Upper lobe of left lung (tissue), 4 donors: ENCODE results near the gene MRPL33.

ENCODE experiments used
- EP300 ChIP-seq, 4 donors: sonication (generic); formaldehyde crosslinking; IDR thresholded peaks; one replicate each; pipeline ENCODE4 v1.5.1; 2017; ENCODE audit warnings: antibody characterized with exemption in 4 of 4, control low read depth in 2 of 4
- POLR2A ChIP-seq, 4 donors: fragments of 450-650 bp; IDR thresholded peaks; one replicate each; pipeline ENCODE4 v1.5.1; 2016 to 2017; ENCODE audit warnings: antibody characterized with exemption in 4 of 4, mild to moderate bottlenecking in 2 of 4
- TF ChIP-seq, protein P1 (sequence below), 6 experiments: fragments of 450-650 bp in 4 of 6; fragments of 200-600 bp in 2 of 6; sonication (generic) in 2 of 6; IDR thresholded peaks; one replicate each; pipeline ENCODE4 v1.5.1; 2016 to 2019; ENCODE audit warnings: antibody characterized with exemption in 6 of 6

DNA sequence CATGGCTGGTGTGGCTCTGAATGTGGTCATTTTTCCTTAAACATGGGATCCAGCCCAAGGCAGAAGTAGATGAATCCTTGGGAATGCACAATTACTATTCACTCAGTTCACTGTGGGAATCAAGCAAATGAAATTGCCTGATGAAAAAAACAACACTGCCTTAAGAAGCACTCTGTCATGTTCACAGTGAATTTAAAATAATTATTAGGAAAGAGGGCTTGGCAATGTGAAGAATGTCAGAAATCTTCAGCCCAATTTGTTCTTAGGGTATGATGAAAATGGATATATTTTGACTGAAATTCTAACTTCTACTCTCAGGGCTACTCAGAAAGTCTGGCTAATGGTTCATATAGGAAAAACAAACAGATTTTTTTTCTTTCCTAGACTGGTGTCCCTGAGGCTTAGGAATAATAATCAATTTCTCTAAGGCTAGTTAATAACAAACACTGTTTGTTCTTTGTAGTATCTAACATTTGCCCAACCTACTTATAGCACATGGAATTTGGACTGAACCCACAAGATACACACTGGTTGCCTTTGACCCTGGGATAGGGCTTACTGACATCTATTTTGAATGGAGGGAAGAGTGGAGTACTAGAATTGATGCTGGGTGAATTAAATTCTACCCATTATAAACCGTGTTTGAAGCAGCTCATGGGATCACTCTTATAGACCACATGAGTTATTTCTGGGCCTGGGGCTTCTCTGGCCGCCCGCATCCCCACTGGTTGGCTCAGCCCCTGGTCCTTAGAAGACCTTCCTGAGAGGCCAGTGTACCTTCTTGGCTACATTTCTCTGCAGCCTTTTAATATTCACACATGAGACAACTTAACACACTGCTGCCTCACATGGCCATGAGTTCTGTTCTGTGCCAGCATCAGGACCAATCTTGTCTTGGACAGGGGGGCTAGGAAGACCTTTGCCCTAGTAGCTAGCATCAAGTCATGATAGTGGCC lies 8.3 kb upstream of the MRPL33 start:
- TF ChIP-seq POLR2A (IDR thresholded peaks at IDR 0.05) (no peak), EP300 (IDR thresholded peaks at IDR 0.05) (no peak)
- TF ChIP-seq, protein P1, sequence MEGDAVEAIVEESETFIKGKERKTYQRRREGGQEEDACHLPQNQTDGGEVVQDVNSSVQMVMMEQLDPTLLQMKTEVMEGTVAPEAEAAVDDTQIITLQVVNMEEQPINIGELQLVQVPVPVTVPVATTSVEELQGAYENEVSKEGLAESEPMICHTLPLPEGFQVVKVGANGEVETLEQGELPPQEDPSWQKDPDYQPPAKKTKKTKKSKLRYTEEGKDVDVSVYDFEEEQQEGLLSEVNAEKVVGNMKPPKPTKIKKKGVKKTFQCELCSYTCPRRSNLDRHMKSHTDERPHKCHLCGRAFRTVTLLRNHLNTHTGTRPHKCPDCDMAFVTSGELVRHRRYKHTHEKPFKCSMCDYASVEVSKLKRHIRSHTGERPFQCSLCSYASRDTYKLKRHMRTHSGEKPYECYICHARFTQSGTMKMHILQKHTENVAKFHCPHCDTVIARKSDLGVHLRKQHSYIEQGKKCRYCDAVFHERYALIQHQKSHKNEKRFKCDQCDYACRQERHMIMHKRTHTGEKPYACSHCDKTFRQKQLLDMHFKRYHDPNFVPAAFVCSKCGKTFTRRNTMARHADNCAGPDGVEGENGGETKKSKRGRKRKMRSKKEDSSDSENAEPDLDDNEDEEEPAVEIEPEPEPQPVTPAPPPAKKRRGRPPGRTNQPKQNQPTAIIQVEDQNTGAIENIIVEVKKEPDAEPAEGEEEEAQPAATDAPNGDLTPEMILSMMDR (IDR thresholded peaks at IDR 0.05), result no peak
